GM12878 (cell line): ENCODE results near the gene EPB41L2. TPM values are rescaled to one million over a fixed set of nuclear protein-coding genes. Genes with fewer than 3 reads are reported as not detected.

ENCODE experiments used
- ATAC-seq: fragments of 200-7000 bp; cut with Tn5 transposase; 3 replicates; pipeline ENCODE4 v1.9.1; 2020; ENCODE audit warnings: mild to moderate bottlenecking, moderate library complexity
- BruUV-seq: library from RNA; stranded (reverse); fragments of 400-500 nt; replicated peaks from 2 replicates; lab custom pipeline; 2021; lab: Mats Ljungman, UMichigan
- CTCF ChIA-PET: fragments of 300-600 bp; sonication (Branson Sonifier 250); formaldehyde crosslinking; extraction: SDS; loops from one replicate; lab custom pipeline; 2021; ENCODE audit warnings: inconsistent platforms; lab: Yijun Ruan, JAX
- POLR2A ChIA-PET: fragments of 350-600 bp; formaldehyde crosslinking; extraction: SDS; loops from one replicate; lab custom pipeline; 2021; ENCODE audit warnings: inconsistent platforms; lab: Charles Lee
- RAD21 ChIA-PET: fragments of 300-600 bp; sonication (Branson Sonifier 250); formaldehyde crosslinking; loops from one replicate; lab custom pipeline; 2023; ENCODE audit warnings: antibody characterized with exemption; ENCODE audit not compliant: unreplicated experiment; lab: Charles Lee
- SMC1A ChIA-PET: fragments of 300-600 bp; sonication (Branson Sonifier 250); formaldehyde crosslinking; loops from one replicate; lab custom pipeline; 2023; ENCODE audit not compliant: unreplicated experiment, uncharacterized antibody; lab: Charles Lee
- DNase-seq: peaks from one replicate; pipeline ENCODE4 v3.0.0-alpha.2; 2011; ENCODE audit warnings: low read depth, low spot score
- FAIRE-seq: peaks from 3 replicates; lab custom pipeline; 2011; peaks lifted over from hg19 to GRCh38; lab: Jason Lieb, UNC
- H2AFZ ChIP-seq: 2 replicates; pipeline ENCODE4 v1.6.0; 2011; ENCODE audit warnings: low read depth, low read length, control low read depth; ENCODE audit not compliant: control insufficient read depth
- H3K27ac ChIP-seq: 2 replicates; pipeline ENCODE4 v1.5.1; 2011; ENCODE audit warnings: control low read depth; ENCODE audit not compliant: control insufficient read depth, insufficient read depth
- H3K27me3 ChIP-seq, 2 experiments: replicated peaks in 1 of 2; 2 replicates each; pipeline versions ENCODE4 v1.6.0 to v1.6.1; 2011; ENCODE audit warnings: low read length in 1 of 2; ENCODE audit not compliant: control insufficient read depth in 2 of 2, insufficient read depth in 2 of 2
- H3K36me3 ChIP-seq, 2 experiments: 2 replicates each; pipeline ENCODE4 v1.5.1; 2011; ENCODE audit warnings: low read length in 1 of 2; ENCODE audit not compliant: control insufficient read depth in 2 of 2, insufficient read depth in 2 of 2
- H3K4me1 ChIP-seq: 2 replicates; pipeline ENCODE4 v1.6.1; 2011; ENCODE audit warnings: mild to moderate bottlenecking, low read length, moderate library complexity, mixed read lengths; ENCODE audit not compliant: control insufficient read depth, insufficient read depth
- H3K4me2 ChIP-seq: 2 replicates; pipeline ENCODE4 v1.6.0; 2011; ENCODE audit warnings: control low read depth; ENCODE audit not compliant: control insufficient read depth, insufficient read depth
- H3K4me3 ChIP-seq: fragments of 200-600 bp; sonication (generic); 2 replicates; pipeline ENCODE4 v1.5.1; 2016
- H3K79me2 ChIP-seq: 2 replicates; pipeline ENCODE4 v1.6.0; 2011; ENCODE audit warnings: low read length; ENCODE audit not compliant: control insufficient read depth, insufficient read depth
- H3K9ac ChIP-seq: 2 replicates; pipeline ENCODE4 v1.8.0; 2011; ENCODE audit warnings: low read length, control low read depth, mixed read lengths; ENCODE audit not compliant: control insufficient read depth, insufficient read depth
- H3K9me3 ChIP-seq: replicated peaks from 3 replicates; pipeline ENCODE4 v1.5.1; 2011; ENCODE audit warnings: mild to moderate bottlenecking, low read length; ENCODE audit not compliant: control insufficient read depth, insufficient read depth
- H4K20me1 ChIP-seq: 2 replicates; pipeline ENCODE4 v1.6.0; 2011; ENCODE audit not compliant: control insufficient read depth, insufficient read depth
- ESRRA ChIP-seq: IDR thresholded peaks from 2 replicates; pipeline ENCODE4 v1.6.1; 2012; ENCODE audit warnings: mild to moderate bottlenecking, low read length, improper control_type of control experiment
- JUND ChIP-seq: IDR thresholded peaks from 2 replicates; pipeline ENCODE4 v1.6.1; 2012; ENCODE audit warnings: low read depth, mild to moderate bottlenecking, low read length, improper control_type of control experiment, moderate library complexity
- NRF1 ChIP-seq: conservative IDR thresholded peaks from 2 replicates; pipeline ENCODE4 v1.6.1; 2011; ENCODE audit warnings: mild to moderate bottlenecking, low read depth, low read length, improper control_type of control experiment
- POLR2A ChIP-seq: IDR thresholded peaks from 2 replicates; pipeline ENCODE4 v1.6.1; 2011; ENCODE audit warnings: low read depth, mild to moderate bottlenecking, low read length
- WGBS: methylation state at CpG from one replicate; pipeline ENCODE4 v1.1.6; 2016; ENCODE audit warnings: low lambda C conversion rate; ENCODE audit not compliant: insufficient replicate concordance, insufficient coverage; ENCODE audit errors: missing lambda C conversion rate; 5-methylcytosine and 5-hydroxymethylcytosine counted together
- in situ Hi-C: fragments of 300-500 bp; cut with MboI; formaldehyde crosslinking; loops from 9 replicates; pipeline ENCODE4 v1.14.3; 2018; ENCODE audit warnings: mixed read lengths
- intact Hi-C: fragments of 100-400 bp; cut with micrococcal nuclease; formaldehyde crosslinking; loops from one replicate; pipeline ENCODE4 v1.14.2; 2022; ENCODE audit not compliant: unreplicated experiment
- polyA plus RNA-seq, 11 experiments: library from polyadenylated mRNA; depleted of rRNA in 4 of 11; unstranded in 6 of 11; stranded (reverse) in 5 of 11; fragments of >200 nt; fragmentation: Nextera tagmentation in 4 of 11; fragmentation: Illumina TruSeq in 1 of 11; extraction: Ambion mirVana in 4 of 11; extraction: Trizol in 1 of 11; gene quantifications; 1 replicate in 1 of 11; 2 replicates in 10 of 11; pipeline versions ENCODE4 v1.2.1 to v1.2.3, GENCODE V29; 2011 to 2016; ENCODE audit warnings: inconsistent platforms in 2 of 11, missing spikeins in 2 of 11, low read depth in 1 of 11
- total RNA-seq, 4 experiments: library from RNA; depleted of rRNA in 3 of 4; stranded (reverse); fragments of >200 nt in 3 of 4; fragmentation: Illumina TruSeq in 1 of 4; extraction: Trizol in 1 of 4; gene quantifications; 2 replicates each; pipeline versions ENCODE4 v1.2.1 to v1.2.3, GENCODE V29; 2013 to 2021

EPB41L2 gene
- total and polyA plus RNA-seq, 10 of the 15 experiments (the other 5 are each of a cell fraction or from before 2014, with no cell fraction given), result 7.4 to 41.6 (median 19.0) TPM

GRCh38 chr6:130841128-130841728 lies 221.8 kb downstream of the EPB41L2 start:
- Histone ChIP-seq H4K20me1 (no peaks in the 10 kb centered on the region), H2AFZ (no peak overlapping the region), H3K4me1 (no peaks in the 10 kb centered on the region), H3K79me2 (no peaks in the 10 kb centered on the region), H3K9ac (no peak overlapping the region), H3K4me3 (no peak overlapping the region), H3K27me3 (no peaks in the 10 kb centered on the region), H3K4me2 (no peak overlapping the region), H3K9me3 (no peaks in the 10 kb centered on the region), H3K27ac (no peak overlapping the region), H3K36me3 (no peaks in the 10 kb centered on the region)
- TF ChIP-seq NRF1, result no peak
- RAD21 ChIA-PET, result no interaction called here
- in situ Hi-C loops (loop anchor here (5.0 kb wide), 1 partner anchor 519 kb away; no protein-coding TSS in a partner anchor), intact Hi-C loops (loop anchor here (10.0 kb wide), 1 partner anchor 796 kb away; no protein-coding TSS in a partner anchor)
- BruUV-seq, result no TSS peak
- FAIRE-seq (no peak), ATAC-seq (no peak), DNase-seq (no peak)
- POLR2A ChIA-PET, result no interaction called here
- SMC1A ChIA-PET, result interaction anchor here (1.9 kb wide), 1 partner anchor 65 kb away, joined by 3 read pairs; no protein-coding TSS in a partner anchor
- CTCF ChIA-PET, result interaction anchor here (0.8 to 1.4 kb wide), 2 partner anchors 142 to 143 kb away, joined by 3 to 4 read pairs; no protein-coding TSS in a partner anchor
- 61% methylated on average over 4 of the region's 4 CpGs for WGBS

GRCh38 chr6:130840050-130840449 lies 223.0 kb downstream of the EPB41L2 start:
- no peak for TF ChIP-seq POLR2A
- no peak for TF ChIP-seq ESRRA
- no peak for TF ChIP-seq JUND
- ATAC-seq, result no peak
- Histone ChIP-seq H3K27ac (no peak overlapping the region), H3K4me1 (no peaks in the 10 kb centered on the region), H3K4me3 (no peak overlapping the region), H3K79me2 (no peaks in the 10 kb centered on the region), H2AFZ (no peak overlapping the region), H4K20me1 (no peaks in the 10 kb centered on the region), H3K9ac (no peak overlapping the region), H3K27me3 (no peaks in the 10 kb centered on the region), H3K9me3 (no peaks in the 10 kb centered on the region), H3K36me3 (no peaks in the 10 kb centered on the region), H3K4me2 (no peak overlapping the region)
- no peak for DNase-seq
- SMC1A ChIA-PET, result no interaction called here
- WGBS, result 100% methylated on average over 2 of the region's 2 CpGs
- CTCF ChIA-PET, result interaction anchor here (1.4 kb wide), 1 partner anchor 142 kb away, joined by 3 read pairs; no protein-coding TSS in a partner anchor
- FAIRE-seq, result no peak
- BruUV-seq, result no TSS peak
- intact Hi-C loops, result loop anchor here (10.0 kb wide), 1 partner anchor 795 kb away; no protein-coding TSS in a partner anchor
- POLR2A ChIA-PET, result no interaction called here
- RAD21 ChIA-PET, result interaction anchor here (1.2 kb wide), 1 partner anchor 518 kb away, joined by 3 read pairs; no protein-coding TSS in a partner anchor
- in situ Hi-C loops, result loop anchor here (5.0 kb wide), 1 partner anchor 518 kb away; no protein-coding TSS in a partner anchor
